GM12892 (cell line): Measurements from ENCODE around the gene FIBIN.

ENCODE experiments used
- DNase-seq: peaks from one replicate; pipeline ENCODE4 v3.0.0; 2011; ENCODE audit not compliant: insufficient read length
- FAIRE-seq: peaks from 2 replicates; lab custom pipeline; 2011; peaks lifted over from hg19 to GRCh38; lab: Jason Lieb, UNC
- POLR2A ChIP-seq: IDR thresholded peaks from 2 replicates; pipeline ENCODE4 v1.6.1; 2011; ENCODE audit warnings: low read depth, low read length, control low read depth
- POLR2AphosphoS5 ChIP-seq: IDR thresholded peaks from 2 replicates; pipeline ENCODE4 v1.6.1; 2011; ENCODE audit warnings: low read depth, low read length, control low read depth
- TAF1 ChIP-seq: IDR thresholded peaks from 2 replicates; pipeline ENCODE4 v1.6.1; 2011; ENCODE audit warnings: low read depth, mild to moderate bottlenecking, control low read depth, low read length, borderline replicate concordance

Gene FIBIN

GRCh38 chr11:27028561-27028965 is 34.7 kb downstream of the FIBIN start:
- TF ChIP-seq TAF1 (no peak), POLR2AphosphoS5 (no peak), POLR2A (no peak)
- DNase-seq: no peak
- FAIRE-seq: no peak

DNA sequence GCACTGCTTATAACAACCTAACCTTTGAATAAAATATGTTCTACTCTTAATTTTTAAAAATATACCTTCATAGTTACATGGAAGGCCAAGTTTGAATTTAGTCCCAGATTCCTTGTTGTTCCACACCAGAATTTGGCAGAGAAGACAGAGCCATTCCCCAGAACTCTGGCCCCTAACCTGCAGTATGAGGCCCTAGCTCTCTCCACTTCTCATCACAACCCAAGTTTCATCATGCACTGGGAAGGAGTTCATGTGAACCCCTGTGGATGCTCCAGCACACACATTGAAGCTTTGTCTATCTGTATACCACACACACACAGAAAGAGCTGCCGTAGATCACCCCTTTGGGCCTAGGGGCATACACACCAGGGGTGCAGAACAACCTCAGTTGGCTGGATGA is 36.1 kb downstream of the FIBIN start:
- TF ChIP-seq POLR2A (no peak), POLR2AphosphoS5 (no peak), TAF1 (no peak)
- FAIRE-seq (no peak), DNase-seq (no peak)

DNA sequence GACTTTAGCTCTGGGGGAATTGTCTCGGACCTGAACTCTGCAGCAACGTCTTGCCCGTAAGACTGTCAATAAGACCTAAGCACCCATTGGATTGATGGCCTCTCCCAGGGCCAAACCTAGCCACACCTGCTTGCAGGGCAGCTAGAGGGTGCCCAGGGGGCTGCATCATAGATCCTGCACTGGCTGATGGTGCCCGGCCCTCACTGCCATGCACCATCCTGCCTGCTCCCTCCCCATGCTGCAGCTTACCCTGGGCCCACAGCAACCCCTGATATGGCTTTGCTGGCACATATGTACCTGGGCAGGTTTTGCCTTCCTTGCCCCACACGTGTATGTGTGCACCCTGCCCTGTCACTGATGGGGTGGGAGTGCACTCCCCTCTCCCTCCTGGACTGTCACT is 37.8 kb downstream of the FIBIN start:
- FAIRE-seq (no peak), DNase-seq (no peak)
- no peak for TF ChIP-seq TAF1
- no peak for TF ChIP-seq POLR2A
- TF ChIP-seq POLR2AphosphoS5: no peak

DNA sequence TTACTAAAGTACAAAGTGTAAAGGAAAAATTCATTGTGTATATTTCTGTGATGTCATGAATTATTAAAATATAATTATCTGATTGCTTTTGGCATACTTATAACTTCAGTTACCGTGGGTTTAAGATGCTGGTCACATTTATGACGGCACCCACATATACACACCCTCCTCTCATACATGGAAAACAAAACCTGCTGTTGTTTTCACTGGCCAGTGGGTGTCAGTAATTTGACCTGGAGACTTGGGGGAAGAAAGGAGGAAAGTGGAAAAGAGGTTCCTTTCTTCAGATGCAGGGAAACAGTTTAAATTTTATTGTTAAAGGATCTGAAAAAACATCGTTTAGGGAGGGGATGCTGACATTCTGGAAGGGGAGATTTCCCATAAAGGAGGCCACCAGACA is 46.0 kb downstream of the FIBIN start:
- DNase-seq (no peak), FAIRE-seq (no peak)
- TF ChIP-seq POLR2AphosphoS5 (no peak), TAF1 (no peak), POLR2A (no peak)

DNA sequence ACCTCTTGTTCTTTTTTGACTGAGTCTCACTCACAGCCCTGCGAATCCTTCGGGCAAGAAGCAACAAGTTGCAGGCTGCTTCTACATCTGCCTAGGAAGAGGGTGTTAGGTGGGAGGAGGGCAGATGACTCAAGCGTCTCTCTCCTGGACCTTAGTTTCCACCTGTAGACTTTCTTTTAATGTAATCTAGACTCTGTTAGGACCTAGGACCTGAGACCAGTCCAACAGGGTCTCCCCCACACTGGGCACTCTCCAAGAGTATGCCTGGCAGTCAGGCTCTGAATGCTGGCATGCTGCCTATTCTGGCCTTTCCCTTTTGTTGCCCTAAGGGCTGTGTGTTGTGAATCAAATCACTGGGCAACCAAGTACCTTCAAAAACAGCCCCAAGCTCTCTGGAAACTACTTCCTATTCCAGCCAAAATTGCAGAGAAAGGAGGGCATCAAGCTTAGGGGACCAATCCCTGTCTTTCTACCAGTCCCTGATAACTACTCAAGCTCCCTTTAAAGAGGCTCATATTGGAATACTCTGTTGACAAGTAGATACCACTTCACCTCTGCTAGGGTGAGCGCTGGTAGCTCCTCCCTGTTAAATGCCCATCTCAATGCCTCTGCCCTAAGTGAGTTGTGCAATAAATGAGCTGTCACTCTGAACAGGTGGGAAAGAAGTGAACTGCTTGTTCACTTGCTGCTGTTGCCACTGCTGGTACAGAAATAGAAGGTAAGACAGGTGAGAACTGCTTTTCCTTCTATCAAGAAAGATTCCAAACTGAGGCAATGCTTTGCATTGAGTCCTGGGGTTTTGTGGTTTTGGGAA is 46.6 kb downstream of the FIBIN start, which contains the start of gene BBOX1:
TSS of gene BBOX1 (plus strand) at position 514 of the 814 bp plus-strand sequence. CDS start 14,616 bp downstream, outside the sequence.
- no peak for FAIRE-seq
- TF ChIP-seq POLR2AphosphoS5: no peak
- no peak for TF ChIP-seq TAF1
- TF ChIP-seq POLR2A: no peak
- DNase-seq: no peak

DNA sequence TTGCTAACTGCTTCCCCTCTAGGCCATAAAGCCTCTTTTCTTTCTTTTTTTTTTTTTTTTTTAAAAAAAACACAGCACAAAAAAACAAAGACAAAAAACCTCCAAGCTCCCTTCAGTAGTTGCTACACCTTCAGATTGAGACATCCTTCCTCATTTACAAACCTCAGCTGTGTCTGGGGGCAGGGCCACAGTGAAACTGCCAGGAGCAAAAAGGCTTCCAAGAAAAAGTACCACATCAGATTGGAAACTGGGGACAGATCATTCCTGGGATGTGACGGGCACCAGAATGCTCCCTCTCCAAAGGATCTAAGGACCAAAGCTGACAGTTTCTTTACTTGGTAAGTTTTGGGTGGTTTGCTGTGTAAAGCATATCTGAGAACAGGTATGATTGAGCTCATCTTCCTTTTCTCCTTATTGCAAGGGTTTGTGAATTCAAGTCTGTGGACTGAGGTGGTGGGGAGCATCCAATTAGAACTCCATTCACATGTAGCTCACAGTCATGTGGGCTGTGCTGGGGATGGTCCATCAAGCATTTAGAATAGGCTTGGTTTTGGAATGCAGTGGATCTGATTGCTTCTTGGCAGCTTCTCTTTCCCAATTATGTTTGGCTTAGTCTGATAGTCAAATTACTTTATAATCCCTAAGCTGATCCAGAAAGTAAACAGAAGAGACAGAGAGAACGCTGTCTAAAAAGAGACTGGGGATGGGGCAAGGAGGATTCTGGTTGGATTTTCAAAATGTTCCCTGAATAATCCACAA is 47.4 kb downstream of the FIBIN start:
- TF ChIP-seq POLR2AphosphoS5: no peak
- TF ChIP-seq TAF1: no peak
- TF ChIP-seq POLR2A: no peak
- FAIRE-seq (peak; percentile 5), DNase-seq (no peak)
